ENCODE data around the gene TUBB8. TPM values are rescaled to one million over a fixed set of nuclear protein-coding genes. Genes with fewer than 3 reads are reported as not detected.

TUBB8 gene
- total and polyA plus RNA-seq, 2 experiments from 2014 or later: 0.23 to 0.70 TPM

- Histone ChIP-seq H3K79me2 (no peaks in the 10 kb centered on the region), H3K4me1 (ENCODE audit: insufficient read depth) (peaks cover 10% of the 10 kb centered on the region), H3K4me2 (no peak overlapping the region), H3K27ac (no peak overlapping the region), H3K4me3 (no peak overlapping the region), H3K27me3 (no peaks in the 10 kb centered on the region), H3K9me2 (replicated peaks; ENCODE audit: insufficient read depth) (no peaks in the 10 kb centered on the region), H2AFZ (no peak overlapping the region), H3K36me3 (replicated peaks; ENCODE audit: insufficient read depth, low read depth) (no peaks in the 10 kb centered on the region), H4K20me1 (ENCODE audit: insufficient read depth, poor library complexity, severe bottlenecking) (no peaks in the 10 kb centered on the region), H3K9me3 (ENCODE audit: low read depth) (no peaks in the 10 kb centered on the region)
- no peak for DNase-seq (ENCODE audit: low spot score)
- TF ChIP-seq EZH2 (IDR thresholded peaks at IDR 0.05; ENCODE audit: borderline replicate concordance) (no peak), EZH2phosphoT487 (IDR thresholded peaks at IDR 0.05; ENCODE audit: low read depth, severe bottlenecking, unreplicated experiment) (no peak), CTCF (IDR thresholded peaks at IDR 0.05; ENCODE audit: poor library complexity) (no peak)
- 79% methylated on average over 2 of the region's 2 CpGs for WGBS (ENCODE audit: low lambda C conversion rate, missing lambda C conversion rate)
Measured at GRCh38 chr10:89248-89647, 40.2 kb upstream of the TUBB8 start.

GRCh38 chr10:88253-88652 is 39.2 kb upstream of the TUBB8 start:
- no peak overlapping the region for H3K4me2 ChIP-seq
- DNase-seq (ENCODE audit: low spot score): no peak
- H3K9me2 ChIP-seq (replicated peaks; ENCODE audit: insufficient read depth): no peaks in the 10 kb centered on the region
- H3K36me3 ChIP-seq (replicated peaks; ENCODE audit: insufficient read depth, low read depth): no peaks in the 10 kb centered on the region
- H2AFZ ChIP-seq: no peak overlapping the region
- no peaks in the 10 kb centered on the region for H4K20me1 ChIP-seq (ENCODE audit: insufficient read depth, poor library complexity, severe bottlenecking)
- TF ChIP-seq EZH2 (IDR thresholded peaks at IDR 0.05; ENCODE audit: borderline replicate concordance) (no peak), EZH2phosphoT487 (IDR thresholded peaks at IDR 0.05; ENCODE audit: low read depth, severe bottlenecking, unreplicated experiment) (no peak), CTCF (IDR thresholded peaks at IDR 0.05; ENCODE audit: poor library complexity) (no peak)
- no peak overlapping the region for H3K4me3 ChIP-seq
- no peaks in the 10 kb centered on the region for H3K27me3 ChIP-seq
- 75% methylated on average over 4 of the region's 4 CpGs for WGBS (ENCODE audit: low lambda C conversion rate, missing lambda C conversion rate)
- H3K27ac ChIP-seq: no peak overlapping the region
- H3K79me2 ChIP-seq: no peaks in the 10 kb centered on the region
- H3K9me3 ChIP-seq (ENCODE audit: low read depth): no peaks in the 10 kb centered on the region
- H3K4me1 ChIP-seq (ENCODE audit: insufficient read depth): peaks cover 10% of the 10 kb centered on the region

GRCh38 chr10:87177-88080 is 38.3 kb upstream of the TUBB8 start:
- Histone ChIP-seq H3K4me1 (ENCODE audit: insufficient read depth) (peaks cover 10% of the 10 kb centered on the region), H3K36me3 (replicated peaks; ENCODE audit: insufficient read depth, low read depth) (no peaks in the 10 kb centered on the region), H3K79me2 (no peaks in the 10 kb centered on the region), H3K4me2 (no peak overlapping the region), H2AFZ (no peak overlapping the region), H3K9me3 (ENCODE audit: low read depth) (no peaks in the 10 kb centered on the region), H4K20me1 (ENCODE audit: insufficient read depth, poor library complexity, severe bottlenecking) (no peaks in the 10 kb centered on the region), H3K9me2 (replicated peaks; ENCODE audit: insufficient read depth) (no peaks in the 10 kb centered on the region), H3K27ac (no peak overlapping the region), H3K27me3 (no peaks in the 10 kb centered on the region), H3K4me3 (no peak overlapping the region)
- 60% methylated on average over 13 of the region's 19 CpGs for WGBS (ENCODE audit: low lambda C conversion rate, missing lambda C conversion rate)
- TF ChIP-seq CTCF (IDR thresholded peaks at IDR 0.05; ENCODE audit: poor library complexity): no peak
- TF ChIP-seq EZH2 (IDR thresholded peaks at IDR 0.05; ENCODE audit: borderline replicate concordance): no peak
- no peak for TF ChIP-seq EZH2phosphoT487 (IDR thresholded peaks at IDR 0.05; ENCODE audit: low read depth, severe bottlenecking, unreplicated experiment)
- peak; percentile 44 for DNase-seq (ENCODE audit: low spot score)
